ENCODE results near the gene CCIN. TPM values are rescaled to one million over a fixed set of nuclear protein-coding genes. Genes with fewer than 3 reads are reported as not detected.
A peak's percentile ranks its signal among the peaks of the same experiment; 100 is the strongest.

Gene CCIN
- total RNA-seq, 6 experiments from 2014 or later, result 0.59 to 2.5 (median 0.73) TPM

DNA sequence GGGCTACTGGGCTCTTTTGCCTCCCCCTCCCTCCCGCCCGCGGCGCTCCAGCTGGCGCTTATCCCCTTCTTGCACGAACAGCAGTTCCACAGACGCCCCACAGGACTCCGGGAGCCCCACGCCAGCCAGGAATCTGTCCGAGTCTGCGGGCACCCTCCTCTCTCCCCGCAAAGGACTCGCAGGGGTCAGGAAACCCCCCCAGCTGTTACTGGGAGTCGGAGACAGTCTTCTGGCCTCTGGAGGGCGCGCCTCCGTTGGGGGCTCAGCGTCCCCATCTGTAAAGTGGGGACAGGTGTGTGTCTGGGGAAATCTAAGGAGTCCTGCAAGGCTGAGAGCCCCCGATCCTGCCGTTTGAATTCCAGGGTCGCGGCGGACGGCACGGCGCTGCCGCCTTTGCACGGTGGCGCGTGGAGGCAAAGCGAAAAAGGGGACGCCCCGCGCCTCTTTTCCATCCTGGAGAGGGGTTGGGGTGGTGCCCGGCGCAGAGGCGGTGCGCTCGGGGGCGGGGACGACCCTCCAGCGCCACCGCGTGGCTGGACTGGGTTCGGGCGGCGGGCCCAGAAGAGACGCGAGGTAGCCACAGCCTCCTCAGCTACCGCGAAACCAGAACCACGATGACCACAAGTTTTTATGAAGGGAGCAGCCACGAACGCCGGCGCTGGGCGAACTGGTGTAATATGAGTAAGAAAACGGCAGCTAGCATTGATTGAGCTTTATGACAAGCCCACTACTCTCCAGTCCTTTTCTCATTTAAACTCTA lies 2.8 kb upstream of the CCIN start:
- DNase-seq, result peak; percentile 78
- Mint-ChIP-seq H3K4me1 (ENCODE audit: low read depth) (peaks cover 55% of the 10 kb centered on the region), H3K4me3 (peak overlapping the region; percentile 86), H3K9me3 (no peaks in the 10 kb centered on the region), H3K36me3 (ENCODE audit: low read depth) (peaks cover 14% of the 10 kb centered on the region), H3K27ac (peak overlapping the region; percentile 72), H3K27me3 (ENCODE audit: insufficient read depth) (no peaks in the 10 kb centered on the region)
- TF ChIP-seq, protein P1, sequence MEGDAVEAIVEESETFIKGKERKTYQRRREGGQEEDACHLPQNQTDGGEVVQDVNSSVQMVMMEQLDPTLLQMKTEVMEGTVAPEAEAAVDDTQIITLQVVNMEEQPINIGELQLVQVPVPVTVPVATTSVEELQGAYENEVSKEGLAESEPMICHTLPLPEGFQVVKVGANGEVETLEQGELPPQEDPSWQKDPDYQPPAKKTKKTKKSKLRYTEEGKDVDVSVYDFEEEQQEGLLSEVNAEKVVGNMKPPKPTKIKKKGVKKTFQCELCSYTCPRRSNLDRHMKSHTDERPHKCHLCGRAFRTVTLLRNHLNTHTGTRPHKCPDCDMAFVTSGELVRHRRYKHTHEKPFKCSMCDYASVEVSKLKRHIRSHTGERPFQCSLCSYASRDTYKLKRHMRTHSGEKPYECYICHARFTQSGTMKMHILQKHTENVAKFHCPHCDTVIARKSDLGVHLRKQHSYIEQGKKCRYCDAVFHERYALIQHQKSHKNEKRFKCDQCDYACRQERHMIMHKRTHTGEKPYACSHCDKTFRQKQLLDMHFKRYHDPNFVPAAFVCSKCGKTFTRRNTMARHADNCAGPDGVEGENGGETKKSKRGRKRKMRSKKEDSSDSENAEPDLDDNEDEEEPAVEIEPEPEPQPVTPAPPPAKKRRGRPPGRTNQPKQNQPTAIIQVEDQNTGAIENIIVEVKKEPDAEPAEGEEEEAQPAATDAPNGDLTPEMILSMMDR (IDR thresholded peaks at IDR 0.05), result peak; percentile 95

DNA sequence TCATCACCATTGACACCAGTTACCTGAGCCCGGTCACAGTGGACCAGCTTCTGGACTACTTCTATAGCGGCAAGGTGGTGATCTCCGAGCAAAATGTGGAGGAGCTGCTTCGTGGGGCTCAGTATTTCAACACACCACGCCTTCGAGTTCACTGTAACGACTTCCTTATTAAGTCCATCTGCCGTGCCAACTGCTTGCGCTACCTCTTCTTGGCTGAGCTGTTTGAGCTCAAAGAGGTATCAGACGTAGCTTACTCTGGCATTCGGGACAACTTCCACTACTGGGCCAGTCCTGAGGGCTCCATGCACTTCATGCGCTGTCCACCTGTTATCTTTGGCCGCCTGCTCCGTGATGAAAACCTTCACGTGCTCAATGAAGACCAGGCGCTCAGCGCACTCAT lies 520 bp downstream of the CCIN start:
- Mint-ChIP-seq H3K4me3 (no peak overlapping the region), H3K27ac (no peak overlapping the region), H3K9me3 (no peaks in the 10 kb centered on the region)

DNA sequence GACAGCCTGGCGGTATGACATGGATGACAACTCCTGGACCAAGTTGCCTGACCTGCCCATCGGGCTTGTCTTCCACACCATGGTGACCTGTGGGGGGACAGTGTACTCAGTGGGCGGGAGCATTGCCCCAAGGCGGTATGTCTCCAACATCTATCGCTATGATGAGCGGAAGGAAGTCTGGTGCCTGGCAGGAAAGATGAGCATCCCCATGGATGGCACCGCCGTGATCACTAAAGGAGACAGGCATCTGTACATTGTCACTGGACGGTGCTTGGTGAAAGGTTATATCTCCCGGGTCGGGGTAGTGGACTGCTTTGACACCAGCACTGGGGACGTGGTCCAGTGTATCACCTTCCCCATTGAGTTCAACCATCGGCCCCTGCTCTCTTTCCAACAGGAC lies 1.3 kb downstream of the CCIN start:
- Mint-ChIP-seq H3K4me1 (ENCODE audit: low read depth) (peaks cover 14% of the 10 kb centered on the region), H3K9me3 (no peaks in the 10 kb centered on the region), H3K27me3 (ENCODE audit: insufficient read depth) (no peaks in the 10 kb centered on the region), H3K4me3 (no peak overlapping the region), H3K27ac (no peak overlapping the region), H3K36me3 (ENCODE audit: low read depth) (peaks cover 10% of the 10 kb centered on the region)
- no peak for DNase-seq
- TF ChIP-seq, protein P1 (IDR thresholded peaks at IDR 0.05), result no peak

More for the DNA sequence above, 520 bp downstream of the CCIN start:
- TF ChIP-seq, protein P1 (IDR thresholded peaks at IDR 0.05), result no peak
- peaks cover 22% of the 10 kb centered on the region for H3K4me1 Mint-ChIP-seq (ENCODE audit: low read depth)
- peaks cover 10% of the 10 kb centered on the region for H3K36me3 Mint-ChIP-seq (ENCODE audit: low read depth)
- no peaks in the 10 kb centered on the region for H3K27me3 Mint-ChIP-seq (ENCODE audit: insufficient read depth)
- no peak for DNase-seq

DNA sequence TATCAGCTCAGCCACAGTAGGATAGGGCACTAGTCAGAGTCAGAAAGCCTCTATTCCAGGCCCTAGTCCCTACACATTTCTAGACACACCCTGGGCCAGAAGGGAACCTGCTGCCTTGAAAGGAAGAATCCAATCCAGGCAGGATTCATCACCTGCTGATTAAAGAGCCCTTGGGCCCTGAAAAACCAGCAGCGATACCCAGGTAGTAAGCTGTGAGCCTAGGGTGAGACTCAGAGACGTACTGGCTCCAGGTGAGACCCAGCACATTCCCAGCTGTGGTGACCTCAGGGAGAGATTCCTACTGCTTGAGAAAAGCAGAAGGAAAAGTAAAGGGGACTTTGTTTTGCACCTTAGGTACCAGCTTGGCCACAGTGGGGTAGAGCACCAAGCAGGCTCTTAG lies 4.7 kb downstream of the CCIN start:
- H3K4me1 Mint-ChIP-seq (ENCODE audit: low read depth), result no peaks in the 10 kb centered on the region
- no peak for DNase-seq
- no peak overlapping the region for H3K4me3 Mint-ChIP-seq
- H3K27ac Mint-ChIP-seq, result no peak overlapping the region
- no peaks in the 10 kb centered on the region for H3K9me3 Mint-ChIP-seq
- no peaks in the 10 kb centered on the region; the same call in 1 of the 2 replicates for H3K27me3 Mint-ChIP-seq (ENCODE audit: insufficient read depth)
- TF ChIP-seq, protein P1 (IDR thresholded peaks at IDR 0.05), result no peak
- H3K36me3 Mint-ChIP-seq (ENCODE audit: low read depth), result peaks cover 10% of the 10 kb centered on the region

DNA sequence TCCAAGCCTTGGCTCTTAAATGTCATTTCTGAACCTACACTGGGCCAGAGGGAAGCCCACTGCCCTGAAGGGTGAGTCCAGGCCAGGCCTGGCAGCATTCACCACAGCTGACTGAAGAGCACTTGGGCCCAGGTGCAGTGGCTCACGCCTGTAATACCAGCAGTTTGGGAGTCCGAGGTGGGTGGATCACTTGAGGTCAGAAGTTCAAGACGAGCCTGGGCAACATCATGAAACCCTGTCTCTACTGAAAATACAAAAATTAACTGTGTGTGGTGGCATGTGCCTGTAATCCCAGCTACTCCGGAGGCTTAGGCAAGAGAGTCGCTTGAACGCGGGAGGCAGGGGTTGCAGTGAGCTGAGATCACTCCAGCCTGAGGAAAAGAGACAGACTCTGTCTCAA lies 5.1 kb downstream of the CCIN start:
- TF ChIP-seq, protein P1 (IDR thresholded peaks at IDR 0.05), result no peak
- no peak for DNase-seq
- no peaks in the 10 kb centered on the region for H3K4me1 Mint-ChIP-seq (ENCODE audit: low read depth)
- no peaks in the 10 kb centered on the region for H3K9me3 Mint-ChIP-seq
- no peak overlapping the region for H3K4me3 Mint-ChIP-seq
- H3K27ac Mint-ChIP-seq, result no peak overlapping the region
- no peaks in the 10 kb centered on the region; the same call in 1 of the 2 replicates for H3K27me3 Mint-ChIP-seq (ENCODE audit: insufficient read depth)
- H3K36me3 Mint-ChIP-seq (ENCODE audit: low read depth), result peaks cover 9% of the 10 kb centered on the region

All from HFFc6 (cell line).